ENCODE measurements around the gene ABCB1. TPM values are rescaled to one million over a fixed set of nuclear protein-coding genes. Genes with fewer than 3 reads are reported as not detected.

Gene ABCB1
- total and polyA plus RNA-seq, 4 donors = 1.5 to 4.9 (median 2.6) TPM

GRCh38 chr7:87543623-87544022 is 57.1 kb downstream of the ABCB1 start:
- DNase-seq (no peak), ATAC-seq (ENCODE audit: insufficient read depth, low FRiP score) (no peak)
- TF ChIP-seq CTCF (IDR thresholded peaks at IDR 0.05; ENCODE audit: control extremely low read depth, extremely low read depth) = no peak
- Histone ChIP-seq H3K36me3 (ENCODE audit: control insufficient read depth in 4 of 4, insufficient read depth in 4 of 4, low read length in 4 of 4) (no peaks in the 10 kb centered on the region), H3K9ac (ENCODE audit: insufficient read depth in 1 of 2, low read length in 2 of 2) (no peak overlapping the region), H3K9me3 (ENCODE audit: control insufficient read depth in 4 of 4, insufficient read depth in 3 of 4, low read length in 3 of 4) (no peaks in the 10 kb centered on the region), H3K4me1 (ENCODE audit: control insufficient read depth in 5 of 5, insufficient read depth in 5 of 5, low read length in 5 of 5) (no peaks in the 10 kb centered on the region), H3K27me3 (ENCODE audit: control insufficient read depth in 3 of 3, insufficient read depth in 3 of 3, low read length in 2 of 3) (no peaks in the 10 kb centered on the region), H3K4me3 (no peak overlapping the region), H3K27ac (ENCODE audit: low read depth in 1 of 2, low read length in 1 of 2) (no peak overlapping the region)
- WGBS, 2 donors = 59 to 77% methylated on average over 1 of the region's 1 CpG

- Histone ChIP-seq H3K4me3 (no peak overlapping the region), H3K27ac (ENCODE audit: low read depth in 1 of 2, low read length in 1 of 2) (no peak overlapping the region), H3K9ac (ENCODE audit: insufficient read depth in 1 of 2, low read length in 2 of 2) (no peak overlapping the region), H3K27me3 (ENCODE audit: control insufficient read depth in 3 of 3, insufficient read depth in 3 of 3, low read length in 2 of 3) (no peaks in the 10 kb centered on the region), H3K4me1 (ENCODE audit: control insufficient read depth in 5 of 5, insufficient read depth in 5 of 5, low read length in 5 of 5) (no peaks in the 10 kb centered on the region), H3K9me3 (ENCODE audit: control insufficient read depth in 4 of 4, insufficient read depth in 3 of 4, low read length in 3 of 4) (no peaks in the 10 kb centered on the region), H3K36me3 (ENCODE audit: control insufficient read depth in 4 of 4, insufficient read depth in 4 of 4, low read length in 4 of 4) (no peaks in the 10 kb centered on the region)
- WGBS, 2 donors = 92 to 96% methylated on average over 1 of the region's 1 CpG
- no peak for TF ChIP-seq CTCF (IDR thresholded peaks at IDR 0.05; ENCODE audit: control extremely low read depth, extremely low read depth)
- ATAC-seq (ENCODE audit: insufficient read depth, low FRiP score) (no peak), DNase-seq (no peak)
Observed at GRCh38 chr7:87541648-87542047, 59.0 kb downstream of the ABCB1 start.

- H3K4me3 ChIP-seq = no peak overlapping the region
- no peak for TF ChIP-seq CTCF (IDR thresholded peaks at IDR 0.05; ENCODE audit: control extremely low read depth, extremely low read depth)
- no peaks in the 10 kb centered on the region for H3K4me1 ChIP-seq (ENCODE audit: control insufficient read depth in 5 of 5, insufficient read depth in 5 of 5, low read length in 5 of 5)
- ATAC-seq (ENCODE audit: insufficient read depth, low FRiP score) (no peak), DNase-seq (no peak)
- WGBS, 2 donors = 76 to 90% methylated on average over 1 of the region's 1 CpG
- H3K36me3 ChIP-seq (ENCODE audit: control insufficient read depth in 4 of 4, insufficient read depth in 4 of 4, low read length in 4 of 4) = no peaks in the 10 kb centered on the region
- H3K27ac ChIP-seq (ENCODE audit: low read depth in 1 of 2, low read length in 1 of 2) = no peak overlapping the region
- no peak overlapping the region for H3K9ac ChIP-seq (ENCODE audit: insufficient read depth in 1 of 2, low read length in 2 of 2)
- H3K9me3 ChIP-seq (ENCODE audit: control insufficient read depth in 4 of 4, insufficient read depth in 3 of 4, low read length in 3 of 4) = peaks cover 0 to 2% (median 0%) of the 10 kb centered on the region in 4 donors
- no peaks in the 10 kb centered on the region for H3K27me3 ChIP-seq (ENCODE audit: control insufficient read depth in 3 of 3, insufficient read depth in 3 of 3, low read length in 2 of 3)
Observed at GRCh38 chr7:87538052-87538451, 62.6 kb downstream of the ABCB1 start.

GRCh38 chr7:87534072-87534471 is 66.6 kb downstream of the ABCB1 start:
- TF ChIP-seq CTCF (IDR thresholded peaks at IDR 0.05; ENCODE audit: control extremely low read depth, extremely low read depth) = no peak
- H3K4me3 ChIP-seq = no peak overlapping the region
- no peaks in the 10 kb centered on the region for H3K27me3 ChIP-seq (ENCODE audit: control insufficient read depth in 3 of 3, insufficient read depth in 3 of 3, low read length in 2 of 3)
- H3K4me1 ChIP-seq (ENCODE audit: control insufficient read depth in 5 of 5, insufficient read depth in 5 of 5, low read length in 5 of 5) = no peaks in the 10 kb centered on the region
- H3K27ac ChIP-seq (ENCODE audit: low read depth in 1 of 2, low read length in 1 of 2) = no peak overlapping the region
- DNase-seq (no peak), ATAC-seq (ENCODE audit: insufficient read depth, low FRiP score) (no peak)
- H3K9me3 ChIP-seq (ENCODE audit: control insufficient read depth in 4 of 4, insufficient read depth in 3 of 4, low read length in 3 of 4) = peaks cover 0 to 2% (median 0%) of the 10 kb centered on the region in 4 donors
- H3K36me3 ChIP-seq (ENCODE audit: control insufficient read depth in 4 of 4, insufficient read depth in 4 of 4, low read length in 4 of 4) = no peaks in the 10 kb centered on the region
- WGBS, 2 donors = 64 to 86% methylated on average over 2 of the region's 2 CpGs
- no peak overlapping the region for H3K9ac ChIP-seq (ENCODE audit: insufficient read depth in 1 of 2, low read length in 2 of 2)
